Activated CD4-positive, alpha-beta T cell treated with anti-CD3 and anti-CD28 coated beads, Interleukin-2, amount 50 U/mL, for 24 hours (primary cell): ENCODE measurements around the gene ARHGEF7.

ENCODE experiments used
- DNase-seq, 2 donors: peaks; one replicate each; pipeline ENCODE4 v3.0.0-alpha.2; 2020; ENCODE audit warnings: low read depth in 1 of 2, low spot score in 1 of 2

The ARHGEF7 gene

GRCh38 chr13:111111376-111111937 lies 3.7 kb upstream of the ARHGEF7 start:
- DNase-seq: no peak

DNA sequence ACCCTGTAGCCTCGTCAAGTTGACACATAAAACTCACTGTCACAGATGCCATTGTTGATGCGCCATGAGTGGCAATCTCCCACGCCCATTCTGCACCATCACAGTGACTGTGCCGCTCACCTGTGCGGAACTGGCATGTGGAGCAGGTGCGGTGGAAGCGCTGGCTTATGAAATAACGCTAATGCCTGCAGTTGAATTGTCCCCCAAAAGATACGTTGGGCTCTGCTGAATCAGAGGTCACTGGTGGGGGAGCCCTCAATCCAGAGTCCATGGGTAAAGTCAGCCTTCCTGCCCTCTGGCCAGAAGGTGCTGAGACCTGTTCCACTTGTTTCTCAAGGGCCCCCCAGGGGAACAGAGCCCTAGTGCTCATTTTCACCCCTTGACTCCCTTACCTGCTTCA lies 2.9 kb upstream of the ARHGEF7 start:
- DNase-seq: no peak

- DNase-seq: no peak
Observed at GRCh38 chr13:111114362-111115060, 599 bp upstream of the ARHGEF7 start.

DNA sequence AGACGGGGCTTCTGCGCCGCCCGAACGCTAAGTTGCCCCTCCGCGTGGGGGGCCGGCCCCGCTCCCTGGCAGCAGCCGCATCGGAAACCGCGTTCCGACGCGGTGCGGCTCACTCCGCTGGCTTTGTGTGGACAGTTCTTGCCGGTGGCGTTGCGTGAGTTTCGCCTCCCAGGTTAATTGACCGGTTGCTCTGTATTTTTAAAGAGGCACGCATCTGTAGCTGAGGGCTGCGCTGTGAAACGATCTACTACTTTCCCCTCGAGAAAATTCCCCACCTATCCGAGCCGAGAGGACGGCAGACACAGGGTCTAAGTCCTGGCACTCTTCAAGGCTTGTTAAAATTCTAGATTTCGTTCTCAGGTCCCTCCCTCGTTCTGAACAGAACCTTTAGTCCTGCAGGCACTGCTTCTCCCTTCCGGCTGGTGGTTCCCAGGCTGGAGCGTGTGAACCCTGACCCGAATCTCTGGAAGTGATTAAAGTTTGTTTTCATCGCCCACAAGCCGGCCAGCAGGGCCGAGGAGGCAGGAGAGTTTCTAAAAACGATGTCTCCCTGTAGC lies 933 bp downstream of the ARHGEF7 start:
- DNase-seq: no peak

GRCh38 chr13:111116856-111117255 lies 1.7 kb downstream of the ARHGEF7 start:
- no peak for DNase-seq

GRCh38 chr13:111117289-111117688 lies 2.2 kb downstream of the ARHGEF7 start:
- no peak for DNase-seq

- DNase-seq: no peak
Observed at GRCh38 chr13:111117961-111118360, 2.9 kb downstream of the ARHGEF7 start.

DNA sequence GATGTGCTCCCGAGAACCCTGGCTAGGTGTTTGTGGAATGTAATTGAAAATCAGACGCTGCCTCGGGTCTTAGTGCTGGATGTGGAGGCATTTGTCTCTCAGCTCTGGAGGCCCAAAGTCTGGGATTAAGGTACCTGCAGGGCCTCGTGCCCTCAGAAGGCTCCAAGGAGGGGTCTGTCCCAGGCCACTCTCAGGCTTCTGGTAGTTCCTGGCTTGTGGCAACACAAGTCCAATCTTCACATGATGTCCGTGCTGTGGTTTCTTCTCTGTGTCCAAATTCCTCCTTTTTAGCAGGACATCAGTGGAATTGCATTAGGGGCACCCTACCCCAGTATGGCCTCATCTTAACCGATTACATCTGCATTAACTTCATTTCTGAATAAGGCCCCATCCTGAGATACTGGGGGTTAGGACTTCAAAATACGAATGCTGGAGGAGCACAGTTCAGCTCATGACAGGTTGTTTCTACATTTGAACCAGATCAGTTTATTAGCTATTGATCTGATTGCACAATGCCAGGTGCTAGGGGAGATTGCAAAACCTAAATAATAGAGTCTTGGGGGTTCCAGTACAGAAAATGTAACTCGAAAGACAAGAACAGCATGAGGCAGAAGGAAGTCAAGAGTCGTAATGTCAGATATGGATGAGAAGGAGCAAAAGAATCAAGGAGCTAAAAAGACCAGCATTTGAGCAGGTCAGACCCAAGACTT lies 3.9 kb downstream of the ARHGEF7 start:
- no peak for DNase-seq

DNA sequence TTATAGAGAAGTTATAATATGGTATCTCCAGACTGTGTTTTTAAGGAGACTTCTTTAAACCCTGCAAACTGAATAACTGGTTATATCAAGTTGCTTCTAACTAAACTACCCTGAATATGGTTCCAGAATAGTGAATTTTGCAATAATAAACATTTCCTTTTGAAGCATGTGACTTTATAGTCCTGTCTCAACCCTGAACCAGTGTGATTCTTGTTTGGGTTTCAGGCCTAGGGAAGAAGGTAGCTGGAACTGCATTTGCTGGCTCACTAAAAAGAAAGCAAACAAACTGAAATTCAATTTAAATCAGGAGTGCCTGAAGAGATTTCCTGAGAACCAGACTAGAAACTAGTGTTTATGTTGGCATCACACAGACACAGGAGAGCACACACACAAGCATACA lies 4.9 kb downstream of the ARHGEF7 start:
- no peak for DNase-seq

DNA sequence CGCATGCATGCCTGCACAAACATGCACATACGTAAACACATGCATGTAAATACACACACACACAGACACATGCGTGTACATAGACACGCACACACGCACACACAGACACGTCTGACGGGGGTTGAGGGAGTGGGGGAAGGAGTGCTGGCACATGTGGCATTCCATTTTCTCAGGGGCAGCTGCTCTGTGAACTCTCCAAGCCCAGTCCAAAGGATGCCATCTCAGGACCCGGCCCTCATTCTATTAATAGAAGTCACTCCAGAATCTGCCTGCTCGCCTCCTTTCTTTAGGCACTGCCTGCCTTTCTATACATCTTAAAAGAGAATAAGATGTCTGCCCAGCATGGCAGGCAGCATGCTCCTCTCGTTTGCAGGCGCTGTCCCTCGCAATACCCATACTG lies 5.3 kb downstream of the ARHGEF7 start:
- DNase-seq: no peak

GRCh38 chr13:111120913-111121312 lies 5.8 kb downstream of the ARHGEF7 start:
- DNase-seq: no peak

- no peak for DNase-seq
Observed at GRCh38 chr13:111121506-111121905, 6.4 kb downstream of the ARHGEF7 start.

DNA sequence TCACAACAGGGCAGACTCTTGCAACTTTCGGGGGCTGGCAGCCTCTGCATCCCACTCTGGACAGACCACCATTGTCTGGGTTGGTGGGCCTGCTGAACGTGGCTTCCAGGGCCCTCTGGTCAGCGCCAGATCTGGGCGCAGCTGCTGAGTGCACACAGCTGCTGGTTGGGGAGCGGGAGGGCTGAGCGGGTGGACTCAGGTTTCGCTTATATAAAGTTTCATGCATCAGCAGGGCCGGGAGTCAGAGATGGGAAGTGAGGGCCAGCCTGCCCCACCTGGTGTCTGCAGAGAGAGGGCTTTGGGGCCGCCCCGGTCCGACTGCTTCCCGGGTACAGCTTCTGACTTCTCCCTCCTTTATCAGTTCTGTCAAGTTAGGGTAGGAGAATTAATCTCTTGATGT lies 6.9 kb downstream of the ARHGEF7 start:
- no peak for DNase-seq

DNA sequence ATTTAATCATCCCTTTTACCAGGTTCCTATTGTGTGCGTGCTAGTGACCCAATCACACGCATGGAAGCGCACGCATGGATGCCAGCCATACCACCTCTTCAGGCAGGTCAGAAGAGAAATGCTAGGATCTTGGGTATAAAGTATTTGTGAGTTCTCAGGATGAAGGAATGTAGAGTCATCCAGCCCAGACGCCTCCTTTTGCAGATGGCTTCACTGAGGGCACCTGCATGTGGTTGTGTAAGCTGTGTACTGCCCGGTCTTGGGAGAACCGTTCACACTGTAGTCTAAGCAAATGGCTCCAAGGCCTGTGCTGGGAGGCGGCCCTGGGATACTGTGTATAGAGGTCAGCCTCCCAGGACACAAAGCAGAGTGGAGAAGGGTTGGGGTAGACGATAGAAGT lies 7.5 kb downstream of the ARHGEF7 start:
- DNase-seq: no peak

DNA sequence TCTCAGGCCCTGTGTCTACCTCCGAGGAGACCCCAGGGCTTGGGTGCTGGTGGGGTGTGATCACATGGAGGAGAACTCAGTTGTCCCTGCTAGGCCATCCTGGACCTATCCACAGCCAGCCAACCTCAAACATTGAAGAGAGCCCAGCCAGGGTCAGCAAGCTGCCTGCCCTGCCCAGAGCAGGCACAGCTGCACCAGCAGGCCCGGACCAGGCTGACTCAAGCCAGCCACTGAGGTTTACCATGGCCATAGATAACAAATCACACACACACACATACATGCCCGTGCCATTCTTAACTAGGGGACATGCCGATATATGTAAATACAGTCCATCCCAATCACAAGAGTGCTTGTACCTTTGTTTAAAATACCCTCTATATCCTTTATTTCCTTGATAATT lies 8.1 kb downstream of the ARHGEF7 start:
- no peak for DNase-seq

DNA sequence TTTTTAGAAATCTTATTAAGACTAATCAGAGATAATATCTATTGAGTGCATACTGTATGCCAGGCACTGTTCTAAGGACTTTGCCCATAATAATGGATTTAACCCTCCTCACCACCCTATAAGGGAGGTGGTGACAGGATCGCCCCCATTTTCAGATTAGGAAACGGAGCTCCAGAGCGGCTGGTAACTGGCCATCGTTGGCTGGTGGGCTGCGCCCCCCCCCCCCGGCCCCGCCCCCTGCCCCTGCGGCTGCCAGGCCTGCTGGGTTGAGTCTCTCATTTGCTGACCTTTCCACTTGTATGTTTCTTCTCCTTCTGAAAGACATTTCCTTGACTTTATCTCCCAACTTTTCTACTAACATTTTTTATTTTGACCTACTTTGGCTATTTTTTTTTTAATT lies 8.5 kb downstream of the ARHGEF7 start:
- no peak for DNase-seq

GRCh38 chr13:111126509-111126908 lies 11.4 kb downstream of the ARHGEF7 start:
- no peak for DNase-seq

DNA sequence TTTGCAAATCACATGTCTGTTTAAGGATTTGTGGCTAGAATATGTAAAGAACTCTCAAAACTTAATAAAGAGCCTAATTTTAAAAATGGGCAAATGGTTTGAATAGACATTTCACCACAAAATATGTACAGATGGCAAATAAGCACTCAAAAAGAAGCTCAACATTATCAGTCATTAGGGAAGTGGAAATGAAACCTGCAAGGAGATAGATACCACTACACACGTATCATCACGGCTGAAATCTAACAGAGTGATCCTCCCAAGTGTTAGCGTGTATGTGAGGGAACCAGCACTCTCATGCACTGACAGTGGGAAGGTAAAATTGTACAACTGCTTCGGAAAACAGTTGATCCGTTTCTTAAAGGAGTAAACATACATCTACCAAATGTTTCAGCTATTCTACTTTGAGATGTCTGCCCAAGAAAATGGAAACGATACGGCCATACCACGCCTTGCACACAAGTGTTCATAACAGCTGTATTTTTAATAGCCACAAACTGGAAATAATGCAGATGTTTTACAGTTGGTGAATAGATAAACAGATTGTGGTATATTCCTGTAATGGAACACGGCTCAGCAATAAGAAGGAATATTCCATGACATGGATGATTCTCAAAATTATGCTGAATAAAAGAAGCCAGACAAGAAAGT lies 14.5 kb downstream of the ARHGEF7 start:
- no peak for DNase-seq

GRCh38 chr13:111130116-111130508 lies 15.0 kb downstream of the ARHGEF7 start:
- DNase-seq: no peak

GRCh38 chr13:111131048-111131447 lies 15.9 kb downstream of the ARHGEF7 start:
- DNase-seq: no peak

- DNase-seq: no peak
Observed at GRCh38 chr13:111131611-111132010, 16.5 kb downstream of the ARHGEF7 start.

DNA sequence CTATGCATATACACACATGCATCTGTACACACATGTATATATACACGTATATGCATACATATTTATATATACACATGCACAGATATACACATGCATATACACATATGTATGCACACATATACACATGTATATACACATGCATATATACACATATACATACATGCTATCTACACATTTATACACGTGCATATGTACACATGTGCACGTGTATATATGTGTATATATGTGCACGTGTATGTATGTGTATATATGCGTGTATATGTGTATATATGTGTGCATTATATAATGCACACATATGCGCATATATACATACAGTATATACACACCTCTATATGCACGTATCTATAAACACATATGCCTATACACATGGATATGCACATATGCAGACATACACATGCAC lies 17.8 kb downstream of the ARHGEF7 start:
- DNase-seq: no peak
